GM12874 (cell line): Measurements from ENCODE around the gene COX6A1.

Experiments used
- CTCF ChIP-seq: IDR thresholded peaks from 2 replicates; pipeline ENCODE4 v1.5.1; 2011; ENCODE audit warnings: low read depth, mild to moderate bottlenecking, control low read depth, low read length, moderate library complexity; ENCODE audit not compliant: insufficient read depth

COX6A1 gene

GRCh38 chr12:120469450-120470149 is 31.7 kb downstream of the COX6A1 start, which contains the start of gene SRSF9:
Gene SRSF9, minus strand, starts transcription at chr12:120469748. Its CDS starts 139 bp downstream, at chr12:120469609.
- TF ChIP-seq CTCF, result peak; percentile 99

GRCh38 chr12:120470150-120470784 is 32.4 kb downstream of the COX6A1 start:
- no peak for TF ChIP-seq CTCF

GRCh38 chr12:120472521-120472920 is 34.6 kb downstream of the COX6A1 start:
- no peak for TF ChIP-seq CTCF

- no peak for TF ChIP-seq CTCF
Measured at GRCh38 chr12:120473807-120474615, 36.1 kb downstream of the COX6A1 start.

- no peak for TF ChIP-seq CTCF
Measured at GRCh38 chr12:120474616-120474960, 36.7 kb downstream of the COX6A1 start.

GRCh38 chr12:120475643-120476042 is 37.7 kb downstream of the COX6A1 start:
- no peak for TF ChIP-seq CTCF

GRCh38 chr12:120479458-120479857 is 41.5 kb downstream of the COX6A1 start:
- no peak for TF ChIP-seq CTCF
